ENCODE data around the gene CDK2AP2.

Gene CDK2AP2

GRCh38 chr11:67543585-67543984 is 35.6 kb upstream of the CDK2AP2 start:
- DNase-seq (ENCODE audit: low read depth), result no peak
- no peak for TF ChIP-seq CTCF (IDR thresholded peaks at IDR 0.05; ENCODE audit: low read depth, low read length, missing control alignments)

GRCh38 chr11:67542971-67543370 is 35.0 kb upstream of the CDK2AP2 start:
- H3K4me3 ChIP-seq (ENCODE audit: low read depth, low read length), result no peak overlapping the region
- no peak for TF ChIP-seq CTCF (IDR thresholded peaks at IDR 0.05; ENCODE audit: low read depth, low read length, missing control alignments)
- DNase-seq (ENCODE audit: low read depth), result no peak

More at GRCh38 chr11:67543585-67543984, 35.6 kb upstream of the CDK2AP2 start:
- H3K4me3 ChIP-seq (ENCODE audit: low read depth, low read length), result no peak overlapping the region

DNA sequence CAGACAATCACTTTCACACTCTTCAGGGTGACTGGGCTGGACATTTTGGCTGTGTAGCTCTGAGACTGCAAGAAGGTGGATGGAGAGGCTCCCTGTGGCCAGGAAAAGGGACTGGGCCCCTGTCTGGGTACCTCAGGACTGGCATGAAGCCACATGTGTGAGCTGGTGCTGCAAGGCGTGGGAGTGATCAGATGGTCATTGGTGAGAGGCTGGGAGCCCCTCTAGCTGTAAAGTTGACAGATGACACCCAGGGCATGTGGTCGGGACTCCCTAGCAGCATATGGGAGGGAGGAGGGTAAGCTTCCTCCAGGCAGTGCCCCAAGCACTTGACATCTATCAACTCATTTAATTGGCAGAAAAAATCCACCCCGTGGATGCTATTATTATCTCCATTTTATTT is 34.2 kb upstream of the CDK2AP2 start:
- no peak overlapping the region for H3K4me3 ChIP-seq (ENCODE audit: low read depth, low read length)
- TF ChIP-seq CTCF (IDR thresholded peaks at IDR 0.05; ENCODE audit: low read depth, low read length, missing control alignments), result no peak
- no peak for DNase-seq (ENCODE audit: low read depth)

DNA sequence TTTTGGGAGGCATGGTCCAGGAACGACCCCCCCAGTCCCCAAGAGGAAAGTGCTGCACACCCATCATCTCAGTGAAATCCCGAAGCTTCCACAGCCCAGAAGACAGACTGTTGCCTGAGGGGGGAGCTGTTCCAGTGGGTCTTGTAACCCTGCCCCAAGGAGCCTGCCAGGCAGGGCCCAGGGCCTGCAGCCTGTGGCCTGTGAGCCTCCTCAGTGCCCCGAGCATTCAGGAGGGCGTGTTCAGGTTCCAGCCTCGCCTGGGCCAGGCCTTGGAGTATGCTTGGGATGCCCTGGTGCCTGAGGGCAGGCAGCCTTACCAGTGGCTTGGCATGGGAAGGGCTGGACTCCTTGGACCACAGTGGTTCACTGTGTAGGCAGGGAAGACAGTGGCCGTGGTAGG is 33.2 kb upstream of the CDK2AP2 start:
- no peak overlapping the region for H3K4me3 ChIP-seq (ENCODE audit: low read depth, low read length)
- TF ChIP-seq CTCF (IDR thresholded peaks at IDR 0.05; ENCODE audit: low read depth, low read length, missing control alignments), result no peak
- no peak for DNase-seq (ENCODE audit: low read depth)

DNA sequence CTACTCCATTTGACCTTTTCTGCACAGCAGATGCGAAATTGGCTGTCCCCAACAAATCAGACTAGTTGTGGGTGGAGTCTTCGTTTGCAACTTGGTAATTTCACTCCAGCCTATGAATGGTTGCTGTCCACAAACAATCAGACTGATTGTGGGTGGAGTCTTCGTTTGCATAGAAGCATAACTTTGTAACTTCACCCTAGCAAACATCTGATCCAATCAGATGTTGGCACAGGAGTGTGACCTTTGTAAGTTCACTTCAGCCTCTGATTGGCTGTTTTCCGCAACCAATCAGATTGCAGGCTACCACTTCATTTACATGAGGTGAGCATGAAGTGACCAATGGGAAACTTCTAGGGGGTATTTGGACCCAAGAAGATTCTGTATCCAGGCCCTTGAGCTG is 31.6 kb upstream of the CDK2AP2 start:
- no peak for TF ChIP-seq CTCF (IDR thresholded peaks at IDR 0.05; ENCODE audit: low read depth, low read length, missing control alignments)
- H3K4me3 ChIP-seq (ENCODE audit: low read depth, low read length), result no peak overlapping the region
- no peak for DNase-seq (ENCODE audit: low read depth)

DNA sequence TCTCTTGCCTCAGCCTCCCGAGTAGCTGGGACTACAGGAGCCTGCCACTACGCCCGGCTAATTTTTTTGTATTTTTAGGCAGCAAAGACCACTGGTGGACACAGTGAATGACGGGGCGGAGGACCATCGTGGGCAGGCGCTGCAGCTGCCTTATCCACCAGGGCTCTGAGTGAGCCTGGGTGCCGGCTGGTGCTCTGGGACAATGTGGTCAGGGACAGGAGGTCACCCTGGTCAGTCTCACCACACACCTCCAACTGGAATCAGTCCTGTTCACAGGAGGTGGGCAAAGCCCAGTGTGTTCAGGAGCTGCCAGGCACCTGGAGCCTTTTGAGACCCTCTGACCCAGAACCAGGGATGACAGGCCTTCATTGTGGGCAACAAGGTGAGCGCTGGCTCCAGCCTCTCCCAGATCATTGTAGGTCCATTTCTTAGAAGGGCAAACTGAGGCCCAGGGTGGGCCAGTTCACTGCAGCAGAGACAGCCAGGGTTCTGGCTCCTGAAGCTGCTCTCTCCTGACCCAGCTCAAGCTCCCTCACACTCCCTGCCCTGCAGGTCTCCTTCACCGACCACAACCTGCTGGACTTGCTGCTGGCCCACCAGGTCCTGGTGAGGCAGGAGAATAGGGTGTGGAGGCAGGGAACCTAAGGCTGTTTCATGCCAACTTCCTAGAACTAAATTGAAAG is 31.0 kb upstream of the CDK2AP2 start:
- TF ChIP-seq CTCF (IDR thresholded peaks at IDR 0.05; ENCODE audit: low read depth, low read length, missing control alignments), result no peak
- DNase-seq (ENCODE audit: low read depth), result no peak
- no peak overlapping the region for H3K4me3 ChIP-seq (ENCODE audit: low read depth, low read length)

- DNase-seq (ENCODE audit: low read depth), result no peak
- no peak overlapping the region for H3K4me3 ChIP-seq (ENCODE audit: low read depth, low read length)
- TF ChIP-seq CTCF (IDR thresholded peaks at IDR 0.05; ENCODE audit: low read depth, low read length, missing control alignments), result no peak
Measured at GRCh38 chr11:67538306-67538705, 30.3 kb upstream of the CDK2AP2 start.

All from GM12864 (cell line).